Brain microvascular endothelial cell (primary cell): ENCODE results near the gene UBE2F.
A peak's percentile ranks its signal among the peaks of the same experiment; 100 is the strongest.

Experiments used
- DNase-seq: peaks from one replicate; pipeline ENCODE4 v3.0.0-alpha.2; 2020
- H3K27ac ChIP-seq: fragments of 250-450 bp; sonication (Bioruptor Pico); 2 replicates; pipeline ENCODE4 v1.5.1; 2020; ENCODE audit warnings: mild to moderate bottlenecking, moderate library complexity
- H3K27me3 ChIP-seq: fragments of 250-450 bp; sonication (Bioruptor Pico); replicated peaks from 2 replicates; pipeline ENCODE4 v1.5.1; 2020; ENCODE audit warnings: mild to moderate bottlenecking
- H3K36me3 ChIP-seq: fragments of 250-450 bp; sonication (Bioruptor Pico); replicated peaks from 2 replicates; pipeline ENCODE4 v1.5.1; 2020; ENCODE audit warnings: mild to moderate bottlenecking
- H3K4me3 ChIP-seq: 2 replicates; pipeline ENCODE4 v1.5.1; 2011; ENCODE audit warnings: low read depth, mild to moderate bottlenecking, control low read depth, low read length, moderate library complexity
- CTCF ChIP-seq: IDR thresholded peaks from 2 replicates; pipeline ENCODE4 v1.5.1; 2011; ENCODE audit warnings: low read depth, mild to moderate bottlenecking, moderate library complexity, low read length, control low read depth, inconsistent platforms; ENCODE audit errors: missing control alignments
- in situ Hi-C: cut with HindIII; loops from 2 replicates; pipeline ENCODE4 v1.10.0; 2017; ENCODE audit warnings: low sequenced_read_pairs, low pct_ligation_motif_present

UBE2F gene

GRCh38 chr2:237966565-237967462 is at the start of gene UBE2F:
Gene UBE2F, plus strand, starts transcription at chr2:237967014. Its CDS starts 6,094 bp downstream, at chr2:237973108.
- H3K36me3 ChIP-seq = no peaks in the 10 kb centered on the region
- in situ Hi-C loops = no loop called here
- peak; percentile 8 for TF ChIP-seq CTCF
- H3K4me3 ChIP-seq = peak within 1 kb of the TSS; percentile 76
- peak; percentile 93 for DNase-seq
- H3K27me3 ChIP-seq = no peaks in the 10 kb centered on the region
- no peak within 1 kb of the TSS for H3K27ac ChIP-seq

GRCh38 chr2:237917696-237918374 is 49.0 kb upstream of the UBE2F start:
- in situ Hi-C loops = no loop called here
- no peaks in the 10 kb centered on the region for H3K36me3 ChIP-seq
- no peak for TF ChIP-seq CTCF
- no peak for DNase-seq
- H3K27me3 ChIP-seq = no peaks in the 10 kb centered on the region
- H3K27ac ChIP-seq = no peak overlapping the region
- H3K4me3 ChIP-seq = no peak overlapping the region

- Histone ChIP-seq H3K27ac (no peak overlapping the region), H3K4me3 (no peak overlapping the region), H3K36me3 (no peaks in the 10 kb centered on the region), H3K27me3 (no peaks in the 10 kb centered on the region)
- no peak for TF ChIP-seq CTCF
- in situ Hi-C loops = no loop called here
- DNase-seq = no peak
Observed at GRCh38 chr2:237919593-237919992, 47.2 kb upstream of the UBE2F start.

- no peak for TF ChIP-seq CTCF
- in situ Hi-C loops = no loop called here
- Histone ChIP-seq H3K4me3 (no peak overlapping the region), H3K27ac (no peak overlapping the region), H3K27me3 (no peaks in the 10 kb centered on the region), H3K36me3 (no peaks in the 10 kb centered on the region)
- DNase-seq = no peak
Observed at GRCh38 chr2:237920673-237921072, 46.1 kb upstream of the UBE2F start.

- no peaks in the 10 kb centered on the region for H3K27me3 ChIP-seq
- H3K27ac ChIP-seq = no peak overlapping the region
- in situ Hi-C loops = no loop called here
- H3K4me3 ChIP-seq = no peak overlapping the region
- no peak for DNase-seq
- no peak for TF ChIP-seq CTCF
- no peaks in the 10 kb centered on the region for H3K36me3 ChIP-seq
Observed at GRCh38 chr2:237921967-237922492, 44.8 kb upstream of the UBE2F start.
